ENCODE data around the gene SLC8A3. TPM values are rescaled to one million over a fixed set of nuclear protein-coding genes. Genes with fewer than 3 reads are reported as not detected.
"Not testable (repeated sequence)": the region's sequence is repeated elsewhere in the genome, so short reads cannot be mapped to it uniquely, and the experiment has no call there.

Gene SLC8A3
- total RNA-seq: 1.5 TPM

GRCh38 chr14:70188659-70189455 is at the start of gene SLC8A3:
Gene SLC8A3, minus strand, starts transcription at chr14:70188951. Its CDS starts 20,529 bp downstream, at chr14:70168422.
- DNase-seq (ENCODE audit: low spot score): peak; percentile 21

DNA sequence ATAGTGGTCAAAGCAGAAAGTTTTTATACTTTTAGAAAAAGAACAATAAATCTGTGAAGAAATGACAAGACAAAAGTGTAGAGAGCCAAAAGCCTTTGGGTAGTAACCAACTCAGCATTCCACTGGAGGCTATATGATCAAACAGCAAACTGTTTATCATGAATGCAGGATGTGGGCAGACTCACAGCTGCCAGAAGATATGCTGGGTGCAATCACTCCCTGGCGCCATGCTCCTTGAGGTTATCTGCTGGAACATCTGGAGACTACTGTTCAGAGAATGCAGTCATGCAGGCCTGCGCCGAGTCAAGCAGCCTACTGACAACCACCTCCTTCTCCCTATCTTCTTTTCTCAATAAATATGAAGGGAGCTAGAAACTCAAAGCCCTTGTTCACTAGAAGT is 49.0 kb upstream of the SLC8A3 start:
- no peak for DNase-seq (ENCODE audit: low spot score)

DNA sequence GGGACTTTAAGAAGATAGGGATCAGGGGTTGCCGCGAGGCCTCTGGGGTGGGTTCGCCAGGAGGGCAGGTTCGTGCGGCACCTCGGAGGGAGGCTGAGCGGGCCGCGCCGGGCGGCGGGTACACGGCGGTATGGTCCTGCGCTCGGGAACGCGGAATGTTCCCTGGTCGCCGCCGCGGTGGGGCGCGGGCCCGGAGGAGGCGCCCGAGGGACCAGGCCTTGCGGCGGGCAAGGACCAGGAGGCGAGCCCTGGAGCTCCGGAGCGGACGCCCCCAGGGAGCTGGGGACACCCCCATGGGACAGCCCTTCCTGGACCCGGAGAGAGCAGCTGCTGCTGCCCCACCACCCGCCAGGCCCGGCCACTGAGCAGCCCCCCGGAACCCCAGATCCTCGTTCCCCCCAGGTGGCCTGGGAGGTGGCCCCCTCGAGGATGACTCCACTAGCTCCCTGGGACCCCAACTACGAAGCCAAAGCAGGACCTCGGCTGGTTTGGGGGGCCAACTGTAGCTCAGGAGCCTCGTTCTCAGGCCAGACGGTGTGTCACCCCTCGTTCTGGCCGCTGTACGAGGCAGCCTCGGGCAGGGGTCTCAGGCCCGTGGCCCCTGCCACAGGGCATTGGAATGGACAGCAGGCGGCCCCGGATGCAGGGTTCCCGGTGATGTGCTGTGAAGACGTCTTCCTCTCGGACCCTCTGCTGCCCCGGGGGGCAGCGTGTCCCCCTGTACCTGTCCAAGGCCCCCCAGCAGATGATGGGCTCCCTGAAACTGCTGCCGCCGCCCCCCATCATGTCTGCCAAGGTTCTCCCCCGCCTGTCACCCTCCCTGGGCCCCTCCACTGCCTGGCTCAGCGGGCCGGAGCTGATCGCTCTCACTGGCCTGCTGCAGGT is 45.6 kb upstream of the SLC8A3 start:
- no peak for DNase-seq (ENCODE audit: low spot score)

DNA sequence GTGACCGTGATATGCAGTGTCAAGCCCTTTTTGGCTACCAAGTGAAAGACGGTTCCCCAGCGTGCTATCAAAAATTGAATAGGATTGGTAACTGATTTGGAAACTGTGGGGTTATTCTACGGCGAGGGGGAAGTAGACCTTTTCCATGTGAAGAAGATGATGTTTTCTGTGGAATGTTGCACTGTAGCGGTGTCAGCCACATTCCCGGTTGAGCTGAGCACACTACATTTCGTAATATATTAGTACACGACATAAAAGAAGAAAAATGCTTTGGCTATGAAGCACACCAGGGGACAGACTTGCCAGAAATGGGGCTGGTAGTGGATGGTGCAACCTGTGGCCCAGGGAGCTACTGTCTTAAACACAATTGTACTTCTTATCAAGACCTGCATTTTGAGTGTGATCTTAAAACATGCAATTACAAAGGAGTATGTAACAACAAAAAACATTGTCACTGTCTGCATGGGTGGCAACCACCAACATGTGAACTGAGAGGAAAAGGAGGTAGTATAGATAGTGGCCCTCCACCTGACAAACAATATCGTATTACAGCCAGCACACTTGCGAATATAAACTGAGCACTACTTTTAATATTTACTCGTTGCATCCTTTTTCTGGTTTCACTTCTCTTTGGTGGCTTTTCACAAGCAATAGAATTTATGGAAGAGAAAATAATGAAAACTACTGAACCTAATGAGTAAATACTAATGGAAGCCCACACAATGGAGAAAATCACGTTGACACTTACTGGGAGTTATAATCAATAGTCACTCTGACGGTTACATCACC is 43.2 kb upstream of the SLC8A3 start:
- DNase-seq (ENCODE audit: low spot score): not testable (repeated sequence)

DNA sequence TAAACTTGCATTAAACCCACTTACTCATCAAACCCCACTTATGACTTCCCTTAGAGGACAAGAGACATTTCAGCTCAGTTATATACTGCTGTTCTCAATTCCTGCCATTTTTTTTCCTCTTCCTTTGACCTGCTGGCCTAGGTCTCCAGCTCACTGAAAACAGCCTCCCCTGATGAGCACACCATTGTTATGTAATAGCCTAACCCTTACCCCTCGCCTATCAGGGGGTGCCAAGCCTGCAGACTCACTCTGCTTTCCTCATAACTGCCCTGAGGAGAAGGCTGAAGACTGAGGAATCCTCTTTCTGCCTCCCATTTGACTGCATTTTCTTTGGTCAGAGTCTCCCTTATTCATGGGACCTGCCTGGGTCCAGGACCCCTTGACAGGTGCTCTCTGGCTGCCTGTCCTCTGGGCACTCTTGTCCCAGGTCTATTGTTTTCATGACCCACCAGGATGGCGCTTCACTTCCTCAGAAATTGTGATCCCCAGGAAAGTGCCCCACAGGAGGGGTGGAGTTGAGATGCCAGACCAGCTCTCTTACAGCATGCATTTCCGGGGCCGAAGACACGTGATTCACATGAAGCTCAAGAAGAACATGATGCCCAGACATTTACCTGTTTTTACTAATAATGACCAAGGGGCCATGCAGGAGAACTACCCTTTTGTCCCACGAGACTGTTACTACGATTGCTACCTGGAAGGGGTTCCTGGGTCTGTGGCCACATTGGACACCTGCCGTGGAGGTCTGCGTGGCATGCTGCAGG is 41.3 kb upstream of the SLC8A3 start:
- DNase-seq (ENCODE audit: low spot score): not testable (repeated sequence)

GRCh38 chr14:70213721-70214282 is 25.1 kb upstream of the SLC8A3 start:
- no peak for DNase-seq (ENCODE audit: low spot score)

GRCh38 chr14:70212752-70213151 is 24.0 kb upstream of the SLC8A3 start:
- no peak for DNase-seq (ENCODE audit: low spot score)

DNA sequence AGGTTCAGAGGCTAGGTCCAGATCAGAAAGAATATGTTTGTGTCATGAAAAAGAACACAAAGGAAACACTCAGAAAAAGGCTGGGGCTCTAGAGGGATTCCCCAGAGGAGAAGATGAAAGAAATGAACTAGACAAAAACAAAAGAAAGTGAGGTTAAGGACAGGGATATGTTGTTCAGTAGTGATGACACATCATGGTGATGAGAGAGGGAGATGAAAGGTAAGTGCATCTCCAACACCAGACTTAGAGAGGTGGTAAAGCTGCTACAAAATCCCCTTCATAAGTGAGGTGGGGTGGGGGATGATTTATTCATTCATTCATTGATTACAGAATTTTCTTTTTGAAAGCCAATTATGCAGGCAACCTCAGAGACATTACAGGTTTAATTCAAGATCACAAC is 19.6 kb upstream of the SLC8A3 start:
- DNase-seq (ENCODE audit: low spot score): no peak

GRCh38 chr14:70203686-70204085 is 14.9 kb upstream of the SLC8A3 start:
- no peak for DNase-seq (ENCODE audit: low spot score)

- no peak for DNase-seq (ENCODE audit: low spot score)
Measured at GRCh38 chr14:70201994-70202393, 13.2 kb upstream of the SLC8A3 start.

GRCh38 chr14:70193396-70193795 is 4.6 kb upstream of the SLC8A3 start:
- no peak for DNase-seq (ENCODE audit: low spot score)

DNA sequence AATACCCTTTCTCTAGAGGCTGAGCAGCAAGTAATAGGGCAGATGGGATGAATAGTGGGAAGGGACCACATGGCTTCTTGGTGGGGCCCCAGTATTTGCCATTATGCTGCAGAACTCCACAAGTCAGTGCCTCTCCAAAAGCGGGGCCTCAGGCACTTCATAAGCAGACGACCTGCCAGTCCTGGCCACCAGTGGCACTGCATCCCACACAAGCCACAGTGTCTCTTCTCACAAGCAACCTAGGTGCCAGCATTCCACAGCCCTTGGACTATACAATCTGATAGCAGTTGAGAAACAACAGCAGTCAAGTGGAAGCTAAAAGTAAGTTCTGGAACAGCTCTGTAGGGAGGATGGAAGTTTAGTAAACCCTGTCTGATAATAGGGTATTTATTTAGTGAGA is 4.2 kb upstream of the SLC8A3 start:
- no peak for DNase-seq (ENCODE audit: low spot score)

DNA sequence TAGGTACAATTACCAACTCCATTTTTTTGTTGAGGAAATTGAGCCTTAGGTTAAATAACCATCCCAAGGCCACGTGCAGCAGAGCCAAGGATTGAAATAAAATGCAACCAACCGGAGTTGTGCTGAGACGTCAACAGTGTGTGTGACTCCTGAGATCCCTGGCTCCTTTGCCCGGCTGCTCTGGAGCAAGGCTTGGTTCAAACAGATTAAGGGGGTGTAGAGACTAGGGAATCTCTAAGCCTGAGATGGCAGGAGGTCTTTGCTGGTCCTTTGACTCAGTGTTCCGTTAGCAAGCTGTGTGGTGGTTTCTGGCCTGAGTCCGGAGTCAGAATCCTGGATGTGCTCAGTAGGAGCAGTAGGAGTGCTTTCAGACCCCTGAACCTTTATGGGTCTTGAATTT is 1.4 kb upstream of the SLC8A3 start:
- no peak for DNase-seq (ENCODE audit: low spot score)

GRCh38 chr14:70189456-70190077 is 816 bp upstream of the SLC8A3 start:
- no peak for DNase-seq (ENCODE audit: low spot score)

DNA sequence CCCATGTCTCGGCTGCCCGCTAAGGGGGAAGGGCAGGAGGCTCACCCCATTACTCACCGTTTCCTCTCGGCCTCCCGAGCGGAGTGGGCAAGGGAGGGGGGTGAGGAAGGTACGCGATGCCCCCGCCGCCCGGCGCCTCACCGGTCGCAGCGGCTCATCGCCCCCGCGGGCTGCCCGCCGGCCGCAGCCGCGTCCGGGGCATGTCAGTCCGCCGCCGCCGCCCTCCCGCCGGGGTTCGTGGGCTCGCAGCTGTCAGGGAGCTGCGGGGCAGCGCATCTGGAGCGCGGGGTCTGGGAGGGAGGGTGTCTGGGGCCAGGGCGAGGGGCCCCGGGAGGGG is 461 bp downstream of the SLC8A3 start:
- DNase-seq (ENCODE audit: low spot score): no peak

DNA sequence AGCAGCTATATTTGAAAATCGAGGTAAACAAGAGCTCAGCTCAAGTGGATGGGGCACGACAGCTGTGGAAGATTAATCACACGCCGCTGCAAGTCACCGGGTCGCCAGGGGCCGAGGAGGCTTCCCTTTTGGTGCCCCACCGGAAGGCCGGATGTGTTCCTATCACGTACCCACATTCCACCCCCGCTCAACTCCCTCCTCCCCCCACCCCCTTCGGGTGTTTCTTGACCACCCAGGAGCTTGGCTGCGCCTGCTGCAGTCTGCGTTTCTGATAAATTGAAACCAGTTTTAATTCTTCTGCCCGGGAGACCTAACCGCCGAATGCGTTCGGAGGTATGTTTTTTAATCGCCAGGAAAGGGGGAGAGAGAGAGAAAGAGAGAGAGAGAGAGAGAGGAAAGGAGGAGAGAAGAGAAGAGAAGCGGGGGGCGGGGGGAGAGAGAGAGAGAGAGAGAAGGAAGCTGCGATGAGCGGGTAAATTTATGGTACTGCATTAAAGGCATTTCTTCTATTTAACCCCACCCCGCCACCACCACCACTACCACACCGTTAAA is 1.8 kb downstream of the SLC8A3 start:
- no peak for DNase-seq (ENCODE audit: low spot score)

- DNase-seq (ENCODE audit: low spot score): no peak
Measured at GRCh38 chr14:70183991-70184390, 4.8 kb downstream of the SLC8A3 start.

- no peak for DNase-seq (ENCODE audit: low spot score)
Measured at GRCh38 chr14:70181276-70181675, 7.5 kb downstream of the SLC8A3 start.

- no peak for DNase-seq (ENCODE audit: low spot score)
Measured at GRCh38 chr14:70180718-70181117, 8.0 kb downstream of the SLC8A3 start.

- no peak for DNase-seq (ENCODE audit: low spot score)
Measured at GRCh38 chr14:70177081-70177800, 11.5 kb downstream of the SLC8A3 start.
